ENCODE results near the gene ULBP1.
"Not testable (repeated sequence)": the region's sequence is repeated elsewhere in the genome, so short reads cannot be mapped to it uniquely, and the experiment has no call there.

ULBP1 gene

DNA sequence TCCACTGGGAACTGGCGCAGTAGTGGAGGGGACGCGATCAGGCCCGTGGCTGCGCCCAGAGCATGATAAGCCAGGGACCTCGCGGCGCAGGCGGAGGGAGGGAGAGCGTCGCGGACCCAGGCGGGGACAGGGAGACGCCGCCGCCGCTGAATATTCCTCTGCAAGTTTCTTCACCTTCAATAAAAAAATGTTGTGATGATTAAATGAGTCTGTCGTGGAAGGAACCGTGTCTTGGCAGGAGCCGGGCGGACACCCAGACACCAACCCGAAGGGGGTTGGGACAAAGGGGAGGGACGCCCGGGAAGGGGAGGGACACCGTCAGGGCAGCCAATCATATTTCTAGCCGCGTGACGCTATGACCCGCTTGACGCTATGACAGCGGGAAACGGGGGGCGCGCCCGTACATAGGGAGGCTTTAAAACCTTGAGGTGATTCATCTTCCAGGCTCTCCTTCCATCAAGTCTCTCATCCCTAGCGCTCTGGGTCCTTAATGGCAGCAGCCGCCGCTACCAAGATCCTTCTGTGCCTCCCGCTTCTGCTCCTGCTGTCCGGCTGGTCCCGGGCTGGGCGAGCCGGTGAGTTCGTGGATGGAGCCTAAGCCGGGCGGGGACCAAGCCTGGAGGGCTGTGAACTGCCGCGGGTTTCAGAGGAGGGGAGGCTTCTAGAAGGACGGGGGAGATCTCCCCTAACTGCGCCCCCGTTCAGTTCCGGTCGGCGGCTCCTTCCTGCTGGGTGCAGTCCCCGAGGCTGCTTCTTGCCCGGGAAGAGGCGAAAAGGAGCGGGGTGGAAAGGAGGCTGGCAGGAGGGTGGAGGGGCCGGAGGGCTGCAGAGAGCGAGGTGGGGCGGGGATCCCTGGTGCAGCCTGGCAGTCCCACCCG lies 21.9 kb upstream of the ULBP1 start, which contains the start of gene ULBP2:
Gene ULBP2 (plus strand): TSS at position 432 of the 878 bp plus-strand sequence. CDS start 59 bp downstream, at position 491.
- Histone ChIP-seq H3K4me3 (ENCODE audit: low read depth, low read length) (peak within 1 kb of the TSS; percentile 73), H3K36me3 (replicated peaks) (no peaks in the 10 kb centered on the region), H3K27ac (peak within 1 kb of the TSS; percentile 44), H3K27me3 (replicated peaks) (peaks cover 32% of the 10 kb centered on the region)
- peak; percentile 94 for DNase-seq
- in situ Hi-C loops (cut with HindIII; ENCODE audit: low pct_ligation_motif_present, low sequenced_read_pairs), result no loop called here
- TF ChIP-seq, protein P1, sequence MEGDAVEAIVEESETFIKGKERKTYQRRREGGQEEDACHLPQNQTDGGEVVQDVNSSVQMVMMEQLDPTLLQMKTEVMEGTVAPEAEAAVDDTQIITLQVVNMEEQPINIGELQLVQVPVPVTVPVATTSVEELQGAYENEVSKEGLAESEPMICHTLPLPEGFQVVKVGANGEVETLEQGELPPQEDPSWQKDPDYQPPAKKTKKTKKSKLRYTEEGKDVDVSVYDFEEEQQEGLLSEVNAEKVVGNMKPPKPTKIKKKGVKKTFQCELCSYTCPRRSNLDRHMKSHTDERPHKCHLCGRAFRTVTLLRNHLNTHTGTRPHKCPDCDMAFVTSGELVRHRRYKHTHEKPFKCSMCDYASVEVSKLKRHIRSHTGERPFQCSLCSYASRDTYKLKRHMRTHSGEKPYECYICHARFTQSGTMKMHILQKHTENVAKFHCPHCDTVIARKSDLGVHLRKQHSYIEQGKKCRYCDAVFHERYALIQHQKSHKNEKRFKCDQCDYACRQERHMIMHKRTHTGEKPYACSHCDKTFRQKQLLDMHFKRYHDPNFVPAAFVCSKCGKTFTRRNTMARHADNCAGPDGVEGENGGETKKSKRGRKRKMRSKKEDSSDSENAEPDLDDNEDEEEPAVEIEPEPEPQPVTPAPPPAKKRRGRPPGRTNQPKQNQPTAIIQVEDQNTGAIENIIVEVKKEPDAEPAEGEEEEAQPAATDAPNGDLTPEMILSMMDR (IDR thresholded peaks at IDR 0.05; ENCODE audit: low read depth, low read length, missing control alignments), result no peak

DNA sequence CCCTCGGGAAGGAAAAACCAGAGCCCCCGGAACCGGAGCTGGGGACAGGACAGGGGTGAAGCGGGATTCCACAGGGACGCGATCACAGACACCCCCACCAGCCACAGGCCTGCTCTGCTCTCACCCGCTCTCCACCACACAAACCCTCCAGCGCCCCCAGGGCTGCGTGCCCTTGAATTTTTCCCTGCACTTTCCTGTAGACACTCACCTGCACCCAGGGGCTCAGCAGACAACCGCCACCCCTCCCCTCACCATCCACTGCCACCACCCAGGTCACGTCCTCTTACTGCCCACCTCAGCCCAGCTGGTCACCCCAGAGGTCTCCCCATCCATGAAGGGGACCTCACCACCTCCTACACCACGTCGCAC lies 21.3 kb upstream of the ULBP1 start:
- TF ChIP-seq, protein P1 (IDR thresholded peaks at IDR 0.05; ENCODE audit: low read depth, low read length, missing control alignments), result peak; percentile 25
- Histone ChIP-seq H3K4me3 (ENCODE audit: low read depth, low read length) (peak overlapping the region; percentile 73), H3K27ac (no peak overlapping the region), H3K27me3 (replicated peaks) (peaks cover 28% of the 10 kb centered on the region), H3K36me3 (replicated peaks) (no peaks in the 10 kb centered on the region)
- in situ Hi-C loops (cut with HindIII; ENCODE audit: low pct_ligation_motif_present, low sequenced_read_pairs), result no loop called here
- DNase-seq, result no peak

DNA sequence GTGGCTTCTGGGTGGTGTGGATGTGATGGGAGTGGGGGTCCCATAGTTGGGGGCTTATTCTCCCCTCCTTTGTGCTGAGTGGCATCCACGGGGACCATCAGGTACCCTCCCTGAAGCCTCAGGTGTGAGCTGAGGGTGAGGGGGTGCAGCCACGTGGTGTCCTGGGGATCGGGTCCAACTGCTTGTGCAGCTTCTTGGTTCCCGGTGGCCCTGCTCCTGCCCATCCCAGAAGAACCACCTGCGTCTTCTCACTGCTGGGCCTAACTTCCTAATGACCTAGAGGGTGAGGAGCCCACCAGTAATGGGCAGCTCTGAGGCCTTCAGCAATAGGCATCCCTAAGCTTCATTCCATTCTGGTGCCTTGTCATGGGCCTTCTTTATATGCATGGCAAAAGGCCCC lies 20.4 kb upstream of the ULBP1 start:
- H3K4me3 ChIP-seq (ENCODE audit: low read depth, low read length); DNase-seq; H3K27ac ChIP-seq; in situ Hi-C loops (cut with HindIII; ENCODE audit: low pct_ligation_motif_present, low sequenced_read_pairs); H3K36me3 ChIP-seq (replicated peaks): not testable (repeated sequence)
- H3K27me3 ChIP-seq (replicated peaks), result peaks cover 23% of the 10 kb centered on the region

DNA sequence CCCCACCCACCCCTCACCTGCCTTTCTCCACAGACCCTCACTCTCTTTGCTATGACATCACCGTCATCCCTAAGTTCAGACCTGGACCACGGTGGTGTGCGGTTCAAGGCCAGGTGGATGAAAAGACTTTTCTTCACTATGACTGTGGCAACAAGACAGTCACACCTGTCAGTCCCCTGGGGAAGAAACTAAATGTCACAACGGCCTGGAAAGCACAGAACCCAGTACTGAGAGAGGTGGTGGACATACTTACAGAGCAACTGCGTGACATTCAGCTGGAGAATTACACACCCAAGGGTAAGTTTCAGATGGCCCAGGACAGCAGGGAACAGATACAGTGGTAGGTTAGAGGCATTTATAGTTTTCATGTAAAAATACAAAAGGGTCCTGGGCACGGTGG lies 18.5 kb upstream of the ULBP1 start:
- DNase-seq; H3K36me3 ChIP-seq (replicated peaks); in situ Hi-C loops (cut with HindIII; ENCODE audit: low pct_ligation_motif_present, low sequenced_read_pairs); H3K4me3 ChIP-seq (ENCODE audit: low read depth, low read length); H3K27ac ChIP-seq; H3K27me3 ChIP-seq (replicated peaks): not testable (repeated sequence)

DNA sequence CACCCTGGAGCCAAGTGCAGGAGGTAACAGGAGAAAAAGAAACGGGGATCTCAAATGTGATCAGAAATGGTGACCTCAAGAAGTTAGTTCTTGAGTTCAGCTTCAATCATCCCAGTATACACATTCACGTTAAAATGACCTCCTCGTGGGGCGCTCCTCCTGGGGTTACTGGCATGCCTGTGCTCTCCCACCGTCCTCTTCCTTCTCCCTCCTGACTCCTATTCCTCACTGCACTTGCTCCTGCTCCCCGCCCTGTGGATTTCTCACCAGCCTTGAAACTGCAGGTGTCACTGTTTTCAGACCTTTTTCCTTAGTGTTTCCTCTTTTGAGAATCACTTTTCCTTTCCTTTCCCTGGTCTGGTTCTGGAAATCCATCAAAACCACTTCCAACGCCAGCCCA lies 17.1 kb upstream of the ULBP1 start:
- DNase-seq; H3K27ac ChIP-seq; H3K4me3 ChIP-seq (ENCODE audit: low read depth, low read length); in situ Hi-C loops (cut with HindIII; ENCODE audit: low pct_ligation_motif_present, low sequenced_read_pairs); H3K36me3 ChIP-seq (replicated peaks): not testable (repeated sequence)
- peaks cover 16% of the 10 kb centered on the region for H3K27me3 ChIP-seq (replicated peaks)

DNA sequence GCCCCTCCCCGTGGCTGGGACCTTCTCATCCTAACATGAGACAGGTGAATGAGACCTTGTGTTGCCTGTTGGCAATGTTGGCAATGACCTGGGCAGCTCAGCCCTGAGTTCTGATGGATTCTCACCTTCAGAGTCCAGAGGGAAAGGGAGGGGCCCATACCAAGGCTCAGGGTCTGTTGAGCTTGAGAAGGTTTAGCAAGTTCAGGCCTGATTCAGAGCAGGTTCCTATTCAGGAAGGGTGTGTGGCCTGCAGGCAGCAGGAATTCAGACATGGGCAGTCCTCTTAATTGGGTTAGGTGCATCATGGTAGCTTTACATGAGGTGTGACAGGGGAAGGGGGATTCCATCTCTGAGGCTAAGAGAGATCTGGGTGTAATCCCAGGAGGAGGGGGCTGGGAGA lies 16.2 kb upstream of the ULBP1 start:
- DNase-seq; H3K4me3 ChIP-seq (ENCODE audit: low read depth, low read length); H3K36me3 ChIP-seq (replicated peaks); in situ Hi-C loops (cut with HindIII; ENCODE audit: low pct_ligation_motif_present, low sequenced_read_pairs); H3K27ac ChIP-seq: not testable (repeated sequence)
- peaks cover 23% of the 10 kb centered on the region for H3K27me3 ChIP-seq (replicated peaks)

DNA sequence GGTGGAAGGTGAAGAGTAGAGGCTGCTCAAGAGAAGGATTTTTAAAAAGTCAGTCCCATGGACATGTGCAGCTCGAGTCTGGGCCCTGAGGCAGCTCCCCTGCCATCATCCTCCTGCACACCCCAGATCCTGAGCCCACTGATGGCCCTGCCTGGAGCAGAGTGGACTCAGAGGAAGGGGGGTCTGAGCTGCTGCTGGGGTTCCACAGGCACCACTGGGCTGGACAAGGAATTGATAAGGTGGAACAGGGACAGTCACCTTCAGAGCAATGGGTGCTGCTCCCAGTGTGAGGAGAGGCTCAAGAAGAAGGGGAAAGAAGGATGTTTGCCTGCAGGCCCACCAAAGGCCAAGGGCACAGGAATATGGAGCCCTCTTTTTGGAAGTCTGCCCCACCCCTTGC lies 15.7 kb upstream of the ULBP1 start:
- DNase-seq, result no peak
- in situ Hi-C loops (cut with HindIII; ENCODE audit: low pct_ligation_motif_present, low sequenced_read_pairs), result no loop called here
- TF ChIP-seq, protein P1 (IDR thresholded peaks at IDR 0.05; ENCODE audit: low read depth, low read length, missing control alignments), result no peak
- Histone ChIP-seq H3K27me3 (replicated peaks) (peaks cover 27% of the 10 kb centered on the region), H3K27ac (no peak overlapping the region), H3K36me3 (replicated peaks) (no peaks in the 10 kb centered on the region), H3K4me3 (ENCODE audit: low read depth, low read length) (no peak overlapping the region)

DNA sequence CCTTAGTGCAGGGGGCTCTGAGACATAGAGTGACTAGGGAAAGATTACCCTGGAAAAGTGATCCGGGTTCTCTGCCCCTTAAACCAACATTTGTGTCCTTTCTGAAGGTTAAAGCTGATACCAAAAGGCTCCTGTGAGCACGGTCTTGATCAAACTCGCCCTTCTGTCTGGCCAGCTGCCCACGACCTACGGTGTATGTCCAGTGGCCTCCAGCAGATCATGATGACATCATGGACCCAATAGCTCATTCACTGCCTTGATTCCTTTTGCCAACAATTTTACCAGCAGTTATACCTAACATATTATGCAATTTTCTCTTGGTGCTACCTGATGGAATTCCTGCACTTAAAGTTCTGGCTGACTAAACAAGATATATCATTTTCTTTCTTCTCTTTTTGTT lies 15.1 kb upstream of the ULBP1 start:
- DNase-seq, result no peak
- Histone ChIP-seq H3K27ac (no peak overlapping the region), H3K4me3 (ENCODE audit: low read depth, low read length) (no peak overlapping the region), H3K27me3 (replicated peaks) (peaks cover 32% of the 10 kb centered on the region), H3K36me3 (replicated peaks) (no peaks in the 10 kb centered on the region)
- in situ Hi-C loops (cut with HindIII; ENCODE audit: low pct_ligation_motif_present, low sequenced_read_pairs), result no loop called here
- TF ChIP-seq, protein P1 (IDR thresholded peaks at IDR 0.05; ENCODE audit: low read depth, low read length, missing control alignments), result no peak
